ENCODE data around the gene MSANTD3. TPM values are rescaled to one million over a fixed set of nuclear protein-coding genes. Genes with fewer than 3 reads are reported as not detected.

The MSANTD3 gene
- total RNA-seq, 1 donor from 2014 or later = 74.4 TPM

GRCh38 chr9:100499866-100500265 is 72.9 kb downstream of the MSANTD3 start:
- no peak overlapping the region for H3K4me3 ChIP-seq (ENCODE audit: low read depth, low read length)
- no peak for TF ChIP-seq CTCF (conservative IDR thresholded peaks at IDR 0.05; ENCODE audit: low read depth, low read length)
- no peak for DNase-seq (ENCODE audit: low read depth)

Other genes starting within 250 kb of the MSANTD3 start
- 25.9 and 42.6 TPM in 2 replicates for gene TEX10, start 74.2 kb upstream of the MSANTD3 start, total RNA-seq
- 3.5 and 7.8 TPM in 2 replicates for gene TMEFF1, start 46.0 kb downstream of the MSANTD3 start, total RNA-seq
- gene CAVIN4, start 150.9 kb downstream of the MSANTD3 start, total RNA-seq = 0.36 and 0.98 TPM in 2 replicates

Measured in epithelial cell of proximal tubule (primary cell).